Colon (tissue), 2 donors: ENCODE results near the gene PMEL.
"Not testable (repeated sequence)": the region's sequence is repeated elsewhere in the genome, so short reads cannot be mapped to it uniquely, and the experiment has no call there.

Experiments
- FAIRE-seq: peaks from 2 replicates; lab custom pipeline; 2012; peaks lifted over from hg19 to GRCh38; lab: Jason Lieb, UNC
- donor health status: control.
- donor health status: control.

PMEL gene

DNA sequence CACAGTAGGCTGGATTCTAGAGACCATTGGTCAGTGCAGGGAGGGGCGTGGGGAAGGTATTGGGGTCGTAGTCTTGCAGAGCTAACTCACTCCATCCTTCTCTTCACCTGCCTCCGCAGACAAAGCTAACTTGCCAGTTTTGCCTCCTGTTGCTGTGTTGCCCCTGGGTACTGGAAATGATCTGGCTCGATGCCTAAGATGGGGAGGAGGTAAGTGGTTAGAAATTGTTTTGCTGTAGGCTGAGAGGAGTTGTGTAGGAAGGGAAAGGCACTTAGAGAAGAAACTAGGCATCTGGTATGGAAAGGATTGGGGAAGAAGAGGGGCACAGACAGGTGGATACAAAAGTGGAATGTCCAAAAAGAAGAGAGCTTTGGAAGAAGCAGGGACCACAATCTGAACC, 23.8 kb downstream of the PMEL start:
- no peak for FAIRE-seq

DNA sequence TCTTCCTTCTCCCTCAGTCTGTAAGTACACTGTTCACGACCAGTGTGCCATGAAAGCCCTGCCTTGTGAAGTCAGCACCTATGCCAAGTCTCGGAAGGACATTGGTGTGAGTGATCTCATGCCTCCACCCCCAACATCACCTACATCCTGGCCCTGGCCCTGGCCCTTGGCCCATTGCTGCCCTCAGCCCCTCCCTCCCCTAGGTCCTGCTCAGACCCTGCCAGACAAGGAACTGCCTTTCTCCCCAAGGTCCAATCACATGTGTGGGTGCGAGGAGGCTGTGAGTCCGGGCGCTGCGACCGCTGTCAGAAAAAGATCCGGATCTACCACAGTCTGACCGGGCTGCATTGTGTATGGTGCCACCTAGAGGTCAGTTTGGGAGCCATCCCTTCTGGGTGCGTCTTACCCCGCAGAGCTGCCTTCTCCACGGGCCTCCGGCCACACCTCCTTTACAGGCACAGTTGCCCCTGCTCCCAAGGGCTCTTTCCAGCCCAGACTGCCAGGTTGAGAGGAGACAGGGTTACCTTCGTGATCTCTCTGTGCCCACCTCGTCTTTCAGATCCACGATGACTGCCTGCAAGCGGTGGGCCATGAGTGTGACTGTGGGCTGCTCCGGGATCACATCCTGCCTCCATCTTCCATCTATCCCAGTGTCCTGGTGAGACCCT, 25.6 kb downstream of the PMEL start:
- FAIRE-seq = no peak

DNA sequence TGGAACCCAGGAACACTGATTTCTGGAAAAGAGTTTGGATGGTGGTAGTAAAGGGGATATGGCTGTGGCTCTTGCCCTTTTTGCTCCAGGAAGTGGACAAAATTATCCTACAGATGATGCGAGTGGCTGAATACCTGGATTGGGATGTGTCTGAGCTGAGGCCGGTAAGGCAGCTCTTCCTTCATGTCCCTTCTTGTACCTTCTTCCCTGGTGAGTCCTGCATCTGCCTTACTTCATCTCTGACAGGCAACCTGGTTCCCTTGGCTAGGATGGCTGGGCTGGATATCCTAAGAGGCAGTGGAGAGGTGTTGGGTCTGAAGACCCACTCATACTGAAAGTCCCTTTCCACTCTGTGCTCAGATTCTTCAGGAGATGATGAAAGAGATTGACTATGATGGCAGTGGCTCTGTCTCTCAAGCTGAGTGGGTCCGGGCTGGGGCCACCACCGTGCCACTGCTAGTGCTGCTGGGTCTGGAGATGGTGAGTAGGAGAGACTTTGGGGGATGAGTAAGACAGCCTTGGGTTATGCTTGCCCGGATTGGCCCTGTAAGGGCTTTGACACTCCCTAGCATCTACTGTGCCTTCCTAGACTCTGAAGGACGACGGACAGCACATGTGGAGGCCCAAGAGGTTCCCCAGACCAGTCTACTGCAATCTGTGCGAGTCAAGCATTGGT, 26.9 kb downstream of the PMEL start:
- no peak for FAIRE-seq

DNA sequence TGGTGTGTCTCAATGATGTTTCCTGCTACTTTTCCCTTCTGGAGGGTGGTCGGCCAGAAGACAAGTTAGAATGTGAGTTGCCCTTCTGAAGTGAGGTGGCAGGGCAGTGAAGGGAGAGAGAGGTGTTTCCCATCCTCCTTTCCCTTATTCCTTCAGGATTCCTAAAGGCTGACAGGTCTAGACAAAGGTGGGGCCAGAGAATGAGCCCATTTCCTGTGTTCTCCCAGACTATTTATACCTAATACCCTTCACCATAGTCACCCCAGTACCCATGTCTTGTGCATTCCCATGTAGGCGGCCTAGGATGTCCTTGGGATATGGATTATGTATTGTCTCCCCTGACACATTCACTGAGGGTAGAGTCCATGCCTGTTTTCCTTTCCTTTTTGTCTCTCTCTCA, 27.9 kb downstream of the PMEL start:
- FAIRE-seq = no peak

DNA sequence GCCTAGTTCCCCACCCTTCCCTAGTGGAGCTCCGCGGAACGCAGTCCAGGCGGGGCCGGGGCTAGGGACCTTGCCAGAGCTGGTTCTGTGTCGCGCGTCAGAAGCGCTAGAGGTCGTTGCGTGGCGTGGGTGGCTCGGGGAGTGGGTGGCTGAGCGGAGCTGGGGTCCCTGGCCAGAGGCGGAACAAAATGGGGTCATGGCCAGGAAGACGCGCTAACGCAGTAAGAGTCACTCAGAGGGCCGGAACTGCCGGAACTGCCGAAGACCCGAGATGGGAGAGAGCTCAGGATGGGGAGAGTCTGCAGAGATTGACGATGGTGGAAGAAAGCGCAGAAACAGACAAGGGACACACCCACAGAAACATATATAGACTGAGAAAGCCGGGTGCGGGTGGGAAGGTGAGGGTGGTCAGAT, 30.1 kb downstream of the PMEL start:
- no peak for FAIRE-seq

DNA sequence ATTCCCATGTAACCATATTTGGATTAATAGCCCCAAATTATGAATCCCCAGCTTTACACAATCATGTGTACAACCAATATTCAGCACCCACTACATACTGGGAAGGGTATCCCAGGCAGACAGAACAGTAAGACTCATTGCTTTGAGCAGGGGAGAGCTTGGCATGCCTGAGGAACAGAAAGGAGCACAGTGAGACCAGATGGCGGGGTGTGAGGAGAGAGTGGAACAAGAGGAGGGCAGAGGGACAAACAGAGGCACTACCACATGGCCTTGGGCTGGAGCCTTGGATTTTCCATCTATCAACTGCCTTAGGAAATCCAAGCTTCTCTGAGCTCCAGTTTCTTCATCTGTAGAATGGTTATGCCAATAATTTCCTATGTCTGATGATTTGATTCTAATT, 31.1 kb downstream of the PMEL start:
- no peak for FAIRE-seq

DNA sequence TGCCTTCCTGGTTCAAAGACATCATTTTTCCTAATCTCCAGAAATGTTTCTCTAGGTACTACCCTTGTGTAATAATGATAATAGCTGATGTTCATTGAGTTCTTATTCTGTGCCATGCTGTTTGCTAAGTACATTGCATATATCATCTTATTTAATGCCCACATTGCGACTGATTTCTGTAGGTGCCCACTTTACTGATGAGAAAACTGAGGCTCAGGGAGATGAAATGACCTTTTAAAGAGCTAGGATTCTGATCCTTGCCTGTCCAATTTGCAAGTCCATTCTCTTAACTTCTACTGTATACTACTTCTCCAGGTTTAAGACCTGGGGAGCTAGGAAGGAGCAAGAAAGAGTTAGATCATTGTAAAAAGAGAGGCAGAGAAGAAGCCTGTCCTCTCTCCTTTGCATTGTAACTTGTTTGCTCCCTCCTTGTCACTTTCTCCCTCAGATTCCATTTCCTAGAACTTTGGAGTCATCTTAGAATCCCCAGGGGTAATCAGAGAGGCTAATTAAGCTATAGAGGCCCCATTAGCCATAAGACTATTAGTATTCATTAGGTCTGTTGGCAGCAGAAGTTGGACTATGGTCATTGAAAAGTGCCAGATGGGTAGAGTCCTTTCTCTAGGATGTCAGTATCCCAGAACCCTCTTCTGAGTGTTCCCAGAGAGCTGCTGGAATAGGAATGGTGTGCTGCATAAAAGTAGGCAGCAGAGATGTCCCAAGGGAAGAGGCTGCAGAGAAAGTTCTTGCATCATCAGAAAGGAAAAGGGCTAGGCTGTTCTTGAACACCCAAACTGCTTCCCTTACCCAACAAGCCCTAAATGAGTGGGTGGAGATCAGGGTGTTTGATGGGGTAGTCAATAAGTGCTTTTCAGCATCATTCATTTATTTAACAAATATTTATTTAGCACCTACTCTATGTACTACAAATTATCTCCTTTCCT, 31.8 kb downstream of the PMEL start:
- FAIRE-seq = no peak

DNA sequence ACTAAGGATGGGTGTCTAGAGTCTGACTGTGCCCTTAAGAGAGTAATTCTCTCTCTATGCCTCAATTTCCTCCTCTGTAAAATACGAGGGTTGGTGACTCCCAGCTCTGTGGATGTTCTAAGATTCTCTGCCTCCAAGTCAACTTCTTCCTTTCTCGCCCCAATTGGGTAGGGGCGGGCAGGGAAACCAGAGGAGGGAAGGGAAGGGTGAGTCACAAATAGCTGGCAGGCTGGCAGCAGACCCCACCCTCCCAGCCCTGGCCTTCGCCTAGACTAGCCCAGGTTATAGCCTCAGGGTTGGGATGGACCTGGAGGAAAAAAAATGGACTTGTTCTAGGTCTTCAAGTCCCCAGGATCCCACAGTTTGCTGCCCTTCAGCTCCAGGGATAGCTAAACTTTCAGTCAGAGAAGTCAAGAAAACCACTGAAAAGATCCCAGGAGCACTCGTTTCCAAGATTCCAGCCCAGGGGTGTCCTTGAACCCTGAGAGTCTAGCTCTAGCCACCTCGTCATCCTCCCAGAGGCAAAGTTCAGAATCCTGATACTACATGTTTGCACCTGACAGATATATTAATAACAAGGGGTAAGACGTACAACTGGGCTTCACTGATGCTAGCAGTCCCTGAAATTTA, 32.6 kb downstream of the PMEL start:
- no peak for FAIRE-seq

DNA sequence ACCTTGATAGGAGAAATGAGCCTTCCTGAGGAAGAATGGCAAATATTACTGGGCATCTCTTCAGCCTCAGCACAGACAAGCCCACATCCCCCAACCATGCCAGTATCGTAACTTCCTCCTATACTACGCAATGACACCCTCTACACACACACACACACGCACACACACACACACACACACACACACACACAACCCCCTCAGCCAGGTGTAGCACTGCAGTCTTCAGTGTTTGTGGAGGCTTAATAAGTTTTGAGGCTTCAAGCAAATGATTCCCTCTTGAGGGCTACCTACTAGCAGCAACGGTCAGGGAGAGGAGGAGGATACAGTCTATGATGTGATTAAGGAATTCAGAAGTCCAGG, 33.3 kb downstream of the PMEL start:
- no peak for FAIRE-seq

DNA sequence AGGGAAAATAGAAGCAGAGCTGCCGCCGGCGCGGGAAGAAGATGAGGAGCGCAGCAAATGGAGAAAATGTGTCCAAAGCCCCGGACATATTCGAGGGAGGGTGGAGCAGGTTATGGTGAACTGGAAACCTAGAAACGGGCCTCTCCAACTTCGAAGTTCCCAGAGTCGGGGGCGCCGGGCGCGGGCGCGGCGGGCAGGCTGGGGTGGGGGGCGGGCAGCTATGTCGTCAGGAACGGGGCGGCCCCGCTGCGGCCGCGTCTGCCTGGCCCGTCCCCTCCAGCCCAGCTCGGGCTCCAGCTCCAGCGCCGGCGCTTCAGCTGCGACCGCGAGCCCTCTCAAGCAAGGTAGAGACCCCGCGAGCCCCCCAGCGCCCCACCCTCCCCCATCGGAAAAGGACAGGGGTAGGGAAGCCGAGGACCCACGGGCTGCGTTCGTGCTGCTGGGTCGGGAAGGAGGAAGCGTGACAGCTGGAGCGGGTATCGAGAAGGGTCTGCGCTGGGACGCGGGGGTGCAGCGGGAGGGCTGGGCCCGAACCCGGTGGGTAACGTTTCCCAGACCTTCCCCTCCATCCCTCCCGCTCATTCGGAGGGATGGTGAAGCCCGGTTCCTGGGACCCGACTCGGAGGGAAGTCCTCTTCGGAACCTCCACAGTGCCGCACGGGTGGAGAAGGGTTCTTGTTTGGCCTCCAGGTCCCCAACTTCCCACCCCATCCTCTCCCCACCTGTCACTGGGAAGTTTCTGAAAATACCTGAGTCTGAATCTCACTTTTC, 33.9 kb downstream of the PMEL start:
- no peak for FAIRE-seq

DNA sequence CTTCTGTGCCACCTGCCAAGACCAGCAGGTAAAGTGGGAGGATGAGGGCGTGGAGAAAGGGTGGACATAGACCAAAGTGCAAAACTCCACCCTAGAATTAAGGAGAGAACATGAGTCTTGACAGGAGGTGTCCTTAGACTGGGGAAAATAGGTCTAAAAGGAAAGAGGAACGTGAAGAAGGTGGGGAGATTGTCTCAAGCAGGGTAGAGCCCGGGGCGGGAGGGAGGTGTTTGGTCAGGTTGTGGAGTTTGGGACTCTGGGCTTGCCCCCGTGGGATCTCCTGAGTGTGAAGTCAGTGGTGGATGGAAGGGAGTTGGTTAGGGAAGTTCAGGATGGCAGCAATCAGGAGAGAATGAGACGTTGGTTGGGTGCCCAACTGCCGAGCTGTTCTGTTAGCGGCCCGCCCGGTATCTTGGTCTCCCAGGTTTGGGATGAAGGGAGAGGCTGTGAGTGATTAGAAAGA, 34.5 kb downstream of the PMEL start:
- FAIRE-seq = no peak

DNA sequence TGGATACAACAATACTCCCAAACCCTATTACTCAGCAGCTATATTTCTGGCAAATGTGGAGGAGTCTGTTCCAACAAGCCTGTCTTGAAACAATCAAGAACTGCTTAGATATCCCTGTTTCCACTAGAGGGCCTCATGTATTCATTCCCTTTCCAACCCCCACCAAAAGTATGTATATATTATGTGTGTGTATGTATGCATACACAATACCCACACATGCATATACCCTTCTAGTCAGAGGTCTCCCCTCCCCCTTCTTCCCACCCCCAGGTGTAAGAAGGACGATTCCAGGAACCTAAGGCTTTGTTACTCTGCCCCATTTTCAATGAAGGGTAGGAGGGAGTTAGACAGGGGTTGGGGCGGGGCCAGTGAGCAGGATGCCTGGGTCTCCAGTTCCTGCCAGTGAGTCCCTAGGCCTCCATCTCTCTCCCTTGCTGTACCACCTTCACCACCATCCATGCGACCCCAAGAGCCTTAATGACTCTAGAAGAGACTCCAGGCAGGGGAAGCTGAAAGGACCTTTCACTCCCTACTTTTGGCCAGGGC, 35.0 kb downstream of the PMEL start, which contains the start of gene DGKA:
Gene DGKA (plus strand): TSS at position 392 of the 546 bp plus-strand sequence. CDS start 5,342 bp downstream, outside the sequence.
- FAIRE-seq = no peak

DNA sequence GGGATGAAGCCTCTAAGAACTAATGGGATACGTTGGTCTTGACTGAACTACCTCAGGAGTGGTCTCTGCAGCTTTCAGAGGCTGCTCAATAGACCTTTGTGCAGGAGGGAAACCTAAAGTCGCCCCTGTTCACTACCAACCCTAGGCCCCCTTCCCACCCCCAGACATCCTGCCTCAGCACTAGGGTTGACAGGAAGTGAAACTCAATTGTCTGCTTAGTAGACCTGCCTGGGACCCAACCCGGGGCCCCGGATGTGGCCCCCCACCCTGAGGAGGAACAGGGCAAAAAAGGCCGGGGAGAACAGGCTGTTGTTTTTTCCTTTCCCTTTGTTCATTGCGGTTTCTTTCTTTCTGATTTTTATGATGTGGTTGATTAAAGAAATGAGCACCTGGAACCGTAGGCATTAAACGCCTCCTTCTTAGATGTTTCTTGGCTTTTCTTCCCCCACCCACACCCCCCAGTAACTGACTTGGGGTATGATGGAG, 36.5 kb downstream of the PMEL start:
- FAIRE-seq = no peak

DNA sequence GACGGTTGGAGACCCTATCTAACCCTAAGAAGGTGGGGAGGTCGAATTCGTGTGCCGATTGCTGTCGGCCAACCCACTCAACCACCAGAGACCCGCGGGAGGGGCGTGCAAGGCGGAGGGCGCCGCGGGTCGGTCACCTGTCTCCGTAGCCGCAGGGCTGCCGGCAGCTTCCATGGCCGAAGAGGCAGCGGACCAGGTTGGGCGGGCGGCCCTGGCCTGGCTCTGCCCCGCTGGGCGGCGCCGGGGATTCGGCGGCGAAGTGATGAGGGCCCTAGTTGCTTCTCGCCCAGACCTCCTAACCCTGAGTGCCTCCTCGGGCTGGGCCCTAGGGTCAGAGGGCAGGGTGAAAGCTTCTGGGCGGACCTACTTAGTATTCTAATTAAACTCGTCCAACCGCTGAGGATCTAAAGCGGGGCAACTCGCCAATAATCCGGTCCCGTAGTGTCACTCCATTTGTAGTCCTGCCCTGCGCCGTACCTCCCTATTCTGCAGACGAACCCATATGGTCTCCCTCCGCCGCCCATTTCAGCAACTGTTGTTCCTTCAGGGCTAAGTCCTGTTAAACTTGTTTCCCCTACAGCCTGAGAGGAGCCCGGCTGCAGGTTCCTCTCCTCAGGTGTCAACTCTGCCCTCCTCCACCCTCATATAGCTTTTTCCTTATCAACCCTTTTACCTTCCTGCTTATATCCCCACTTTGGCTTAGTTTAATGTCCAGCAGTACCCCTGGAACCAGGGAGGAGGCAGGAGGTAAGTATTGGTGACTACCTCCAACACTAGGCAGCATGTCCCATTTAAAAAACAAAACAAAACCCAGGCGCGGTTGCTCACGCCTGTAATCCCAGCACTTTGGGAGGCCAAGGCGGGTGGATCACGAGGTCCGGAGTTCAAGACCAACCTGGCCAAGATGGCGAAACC, 38.0 kb downstream of the PMEL start, which contains the start of gene PYM1:
Gene PYM1 (minus strand): TSS at position 307 of the 915 bp plus-strand sequence. CDS start 133 bp downstream, at position 174.
- FAIRE-seq = no peak

DNA sequence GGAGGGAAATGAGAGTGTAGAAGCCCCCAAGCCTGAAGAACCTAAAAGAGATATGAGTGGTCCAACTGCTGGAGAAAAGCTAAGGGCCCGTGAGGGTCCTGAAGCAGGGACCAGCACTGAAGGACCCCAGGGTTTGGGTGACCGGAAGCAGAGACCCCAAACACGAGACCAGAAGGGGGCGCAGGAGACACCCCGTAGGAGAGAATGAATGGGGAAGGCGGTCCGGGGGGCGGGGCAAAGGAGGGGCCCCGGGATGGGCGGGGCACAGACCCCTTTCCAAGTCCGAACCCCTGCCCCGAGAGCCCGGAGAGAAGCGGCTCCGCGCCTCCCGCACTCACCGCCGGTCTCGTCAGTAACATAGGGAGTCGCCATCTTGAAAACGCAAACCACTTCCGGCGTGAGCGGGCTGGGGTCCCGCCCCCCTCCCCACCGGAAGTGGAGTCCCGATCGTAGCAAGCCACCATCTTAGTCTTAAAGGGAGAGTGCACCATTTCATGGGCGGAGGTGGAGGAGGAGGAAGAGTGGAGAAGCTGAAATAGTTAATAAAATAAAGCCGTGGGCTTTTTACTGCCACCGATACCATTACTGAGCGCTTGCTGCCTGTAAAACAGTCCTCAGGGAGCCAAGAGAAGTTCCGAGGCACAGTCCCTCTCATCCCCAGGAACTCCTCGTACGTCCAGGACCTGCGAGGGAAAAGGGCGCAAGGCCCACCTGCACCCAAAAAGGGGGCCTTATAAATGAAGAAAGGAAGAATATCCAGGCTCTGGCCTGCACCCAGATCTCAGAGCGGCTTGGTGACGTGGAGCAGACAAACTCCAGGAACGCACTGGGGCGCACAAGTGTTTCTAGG, 38.9 kb downstream of the PMEL start:
- FAIRE-seq = no peak

DNA sequence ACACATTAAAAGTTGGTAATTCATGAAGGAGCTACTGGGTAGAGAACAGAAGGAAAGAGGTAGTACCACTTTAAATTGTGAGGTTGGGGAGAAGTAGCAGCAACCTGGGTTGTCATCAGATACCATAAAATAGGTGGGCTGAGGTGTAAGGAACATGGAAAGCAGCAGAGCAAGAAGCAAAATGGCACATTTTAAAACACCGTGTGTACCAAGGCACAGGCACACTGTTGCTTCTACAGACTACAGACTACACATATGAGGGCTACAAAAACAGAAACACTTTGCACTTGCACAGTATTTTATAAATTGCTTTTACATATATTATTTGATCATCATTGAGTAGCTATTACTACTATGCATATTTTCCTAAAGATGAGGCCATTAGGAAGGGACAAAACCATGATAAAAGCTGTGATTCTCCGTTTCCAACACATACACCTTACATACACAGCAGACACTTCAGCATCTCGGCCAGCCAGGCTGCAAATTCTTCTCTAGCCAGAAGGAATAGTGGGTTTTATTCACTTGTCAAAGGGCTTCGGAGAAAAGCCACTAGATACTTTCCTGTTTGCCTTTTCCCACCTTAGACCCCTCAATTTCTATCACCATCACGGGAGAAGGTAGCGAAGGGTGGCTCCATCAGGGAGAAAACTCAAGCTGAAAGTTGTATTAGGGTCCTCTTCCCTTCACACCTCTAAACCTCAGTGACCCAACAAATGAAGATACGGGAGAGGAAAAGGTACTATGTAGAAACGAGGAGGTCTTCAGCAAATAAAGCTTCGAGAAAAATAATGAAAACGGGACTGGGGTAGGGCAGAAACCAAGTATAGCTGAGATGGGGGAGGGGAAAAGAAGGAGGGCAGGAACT, 39.7 kb downstream of the PMEL start:
- no peak for FAIRE-seq

DNA sequence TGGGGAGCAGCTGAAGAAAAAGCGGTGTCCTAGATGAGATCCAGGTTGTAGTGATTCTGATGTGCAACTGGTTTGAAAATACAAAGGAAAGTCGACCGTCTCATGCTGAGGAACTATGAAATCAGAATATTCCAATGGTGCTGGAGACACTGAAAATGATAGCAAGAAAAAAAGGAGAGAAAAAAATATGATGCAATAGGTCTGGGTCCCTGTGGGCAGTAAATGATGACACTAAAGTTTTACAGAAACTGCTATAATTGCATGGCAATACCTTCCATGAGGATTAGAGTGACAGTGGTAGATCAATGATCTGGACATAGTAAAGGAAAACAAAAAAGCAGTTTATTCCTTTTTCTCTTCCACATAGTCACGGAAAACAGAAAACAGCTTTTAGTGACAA, 40.5 kb downstream of the PMEL start:
- FAIRE-seq = no peak

DNA sequence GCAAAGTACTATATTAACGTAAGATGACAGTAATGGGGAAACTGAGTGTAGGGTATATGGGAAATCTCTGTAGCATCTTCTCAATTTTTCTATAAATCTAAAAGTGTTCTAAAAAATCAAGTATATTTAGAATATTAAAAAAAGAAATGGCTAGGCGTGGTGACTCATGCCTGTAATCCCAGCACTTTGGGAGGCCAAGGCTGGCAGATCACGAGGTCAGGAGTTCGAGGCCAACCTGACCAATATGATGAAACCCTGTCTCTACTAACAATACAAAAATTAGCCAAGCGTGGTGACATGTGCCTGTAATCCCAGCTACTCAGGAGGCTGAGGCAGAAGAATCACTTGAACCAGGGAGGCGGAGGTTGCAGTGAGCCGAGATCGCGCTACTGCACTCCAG, 42.2 kb downstream of the PMEL start:
- not testable (repeated sequence) for FAIRE-seq
